ENCODE results near the gene FNIP2.

DNA sequence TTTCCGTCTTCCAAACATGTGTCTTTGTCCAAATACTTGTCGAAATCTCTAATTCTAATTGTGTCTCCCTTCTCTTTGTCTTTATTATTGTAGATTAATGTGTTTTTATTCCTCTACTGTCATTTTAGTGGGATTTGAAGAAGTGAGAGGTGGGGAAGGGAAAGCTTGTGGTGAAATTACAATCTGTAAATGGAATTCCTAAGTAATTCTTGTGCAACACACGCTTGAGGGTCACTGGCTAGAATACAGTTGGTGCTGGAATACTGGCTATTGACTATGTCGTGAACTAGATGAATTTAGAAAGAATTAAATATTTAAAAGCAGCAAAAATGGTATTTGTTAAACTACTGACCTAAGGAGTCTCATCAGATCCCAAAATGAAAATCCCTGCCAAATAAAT lies 10.7 kb upstream of the FNIP2 start:
- no peak for TF ChIP-seq POLR2A (IDR thresholded peaks at IDR 0.05; ENCODE audit: low read depth, low read length)
- no peak for TF ChIP-seq POLR2AphosphoS5 (IDR thresholded peaks at IDR 0.05; ENCODE audit: low read depth, low read length)
- no peak for TF ChIP-seq TAF1 (IDR thresholded peaks at IDR 0.05; ENCODE audit: low read depth, low read length)

Data from GM12891 (cell line).